Progenitor cell of endocrine pancreas (in vitro differentiated cells): ENCODE results near the gene AP5M1. TPM values are rescaled to one million over a fixed set of nuclear protein-coding genes. Genes with fewer than 3 reads are reported as not detected.

Source experiments
- DNase-seq: peaks from one replicate; pipeline ENCODE4 v3.0.0; 2021; ENCODE audit warnings: low spot score; ENCODE audit not compliant: unreplicated experiment
- H3K27ac Mint-ChIP-seq: 2 replicates; pipeline ENCODE4 v1.8.0; 2021; ENCODE audit warnings: mild to moderate bottlenecking, moderate library complexity, mixed read lengths
- H3K27me3 Mint-ChIP-seq: 2 replicates; pipeline ENCODE4 v1.8.0; 2021; ENCODE audit warnings: mixed read lengths
- H3K36me3 Mint-ChIP-seq: 2 replicates; pipeline ENCODE4 v1.8.0; 2022; ENCODE audit warnings: mixed read lengths; ENCODE audit not compliant: insufficient read depth
- H3K4me1 Mint-ChIP-seq: 2 replicates; pipeline ENCODE4 v1.8.0; 2021; ENCODE audit warnings: low read depth, mixed read lengths
- H3K4me3 Mint-ChIP-seq: 2 replicates; pipeline ENCODE4 v1.8.0; 2021; ENCODE audit warnings: low read depth, mild to moderate bottlenecking, moderate library complexity, mixed read lengths
- H3K9me3 Mint-ChIP-seq: 2 replicates; pipeline ENCODE4 v1.8.0; 2021; ENCODE audit warnings: low read depth, mixed read lengths
- CTCF ChIP-seq: fragments of 200-600 bp; sonication (generic); IDR thresholded peaks from one replicate; pipeline ENCODE4 v1.5.0; 2021; ENCODE audit warnings: antibody characterized with exemption, mild to moderate bottlenecking; ENCODE audit not compliant: unreplicated experiment
- total RNA-seq: library from RNA; stranded (reverse); gene quantifications from 2 replicates; pipeline ENCODE4 v1.2.1, GENCODE V29; 2021

Gene AP5M1
- total RNA-seq, 1 donor from 2014 or later = 48.1 TPM

GRCh38 chr14:57314396-57315089 is 45.8 kb downstream of the AP5M1 start:
- no peak overlapping the region for H3K27ac Mint-ChIP-seq
- no peak for TF ChIP-seq CTCF
- H3K9me3 Mint-ChIP-seq = no peaks in the 10 kb centered on the region
- no peaks in the 10 kb centered on the region for H3K4me1 Mint-ChIP-seq
- H3K27me3 Mint-ChIP-seq = no peaks in the 10 kb centered on the region
- no peak for DNase-seq
- H3K36me3 Mint-ChIP-seq = no peaks in the 10 kb centered on the region
- H3K4me3 Mint-ChIP-seq = no peak overlapping the region

GRCh38 chr14:57317248-57317833 is 48.6 kb downstream of the AP5M1 start:
- no peak overlapping the region for H3K27ac Mint-ChIP-seq
- H3K9me3 Mint-ChIP-seq = no peaks in the 10 kb centered on the region
- H3K36me3 Mint-ChIP-seq = no peaks in the 10 kb centered on the region
- peak; percentile 67 for DNase-seq
- H3K4me3 Mint-ChIP-seq = no peak overlapping the region
- peak; percentile 92 for TF ChIP-seq CTCF
- no peaks in the 10 kb centered on the region for H3K27me3 Mint-ChIP-seq
- H3K4me1 Mint-ChIP-seq = no peaks in the 10 kb centered on the region

- TF ChIP-seq CTCF = no peak
- Mint-ChIP-seq H3K27me3 (no peaks in the 10 kb centered on the region), H3K36me3 (no peaks in the 10 kb centered on the region), H3K9me3 (no peaks in the 10 kb centered on the region), H3K4me3 (no peak overlapping the region), H3K4me1 (no peaks in the 10 kb centered on the region), H3K27ac (no peak overlapping the region)
- no peak for DNase-seq
Observed at GRCh38 chr14:57319636-57320192, 50.9 kb downstream of the AP5M1 start.

- Mint-ChIP-seq H3K27ac (no peak overlapping the region), H3K4me1 (no peaks in the 10 kb centered on the region), H3K4me3 (no peak overlapping the region), H3K36me3 (no peaks in the 10 kb centered on the region), H3K9me3 (no peaks in the 10 kb centered on the region), H3K27me3 (no peaks in the 10 kb centered on the region)
- TF ChIP-seq CTCF = no peak
- no peak for DNase-seq
Observed at GRCh38 chr14:57323721-57324120, 55.0 kb downstream of the AP5M1 start.

GRCh38 chr14:57326253-57326652 is 57.5 kb downstream of the AP5M1 start:
- Mint-ChIP-seq H3K4me1 (no peaks in the 10 kb centered on the region), H3K9me3 (no peaks in the 10 kb centered on the region), H3K36me3 (no peaks in the 10 kb centered on the region), H3K4me3 (no peak overlapping the region), H3K27ac (no peak overlapping the region), H3K27me3 (no peaks in the 10 kb centered on the region)
- no peak for DNase-seq
- TF ChIP-seq CTCF = no peak
